MM.1S (cell line): ENCODE data around the gene PCDH9.

Experiments used
- CTCF ChIP-seq: fragments of 300-600 bp; sonication (generic); IDR thresholded peaks from 2 replicates; pipeline ENCODE4 v1.5.1; 2016; ENCODE audit warnings: antibody characterized with exemption, low read length, mixed read lengths
- EZH2 ChIP-seq: fragments of 300-600 bp; sonication (generic); optimal IDR thresholded peaks from 2 replicates; pipeline ENCODE3; 2017; ENCODE audit warnings: low read depth, mild to moderate bottlenecking, antibody characterized with exemption, low read length, mixed read lengths
- EZH2phosphoT487 ChIP-seq: fragments of 300-600 bp; sonication (generic); IDR thresholded peaks from 2 replicates; pipeline ENCODE4 v1.6.1; 2018; ENCODE audit warnings: antibody characterized with exemption, low read length

GRCh38 chr13:66362485-66362884 is 867.7 kb downstream of the PCDH9 start:
- TF ChIP-seq EZH2 (no peak), CTCF (no peak), EZH2phosphoT487 (no peak)
